Central memory CD4-positive, alpha-beta T cell (primary cell): ENCODE results near the gene KCNN4.
"Not testable (repeated sequence)": the region's sequence is repeated elsewhere in the genome, so short reads cannot be mapped to it uniquely, and the experiment has no call there.

Source experiments
- DNase-seq: peaks from one replicate; pipeline ENCODE4 v3.0.0; 2022

The KCNN4 gene

DNA sequence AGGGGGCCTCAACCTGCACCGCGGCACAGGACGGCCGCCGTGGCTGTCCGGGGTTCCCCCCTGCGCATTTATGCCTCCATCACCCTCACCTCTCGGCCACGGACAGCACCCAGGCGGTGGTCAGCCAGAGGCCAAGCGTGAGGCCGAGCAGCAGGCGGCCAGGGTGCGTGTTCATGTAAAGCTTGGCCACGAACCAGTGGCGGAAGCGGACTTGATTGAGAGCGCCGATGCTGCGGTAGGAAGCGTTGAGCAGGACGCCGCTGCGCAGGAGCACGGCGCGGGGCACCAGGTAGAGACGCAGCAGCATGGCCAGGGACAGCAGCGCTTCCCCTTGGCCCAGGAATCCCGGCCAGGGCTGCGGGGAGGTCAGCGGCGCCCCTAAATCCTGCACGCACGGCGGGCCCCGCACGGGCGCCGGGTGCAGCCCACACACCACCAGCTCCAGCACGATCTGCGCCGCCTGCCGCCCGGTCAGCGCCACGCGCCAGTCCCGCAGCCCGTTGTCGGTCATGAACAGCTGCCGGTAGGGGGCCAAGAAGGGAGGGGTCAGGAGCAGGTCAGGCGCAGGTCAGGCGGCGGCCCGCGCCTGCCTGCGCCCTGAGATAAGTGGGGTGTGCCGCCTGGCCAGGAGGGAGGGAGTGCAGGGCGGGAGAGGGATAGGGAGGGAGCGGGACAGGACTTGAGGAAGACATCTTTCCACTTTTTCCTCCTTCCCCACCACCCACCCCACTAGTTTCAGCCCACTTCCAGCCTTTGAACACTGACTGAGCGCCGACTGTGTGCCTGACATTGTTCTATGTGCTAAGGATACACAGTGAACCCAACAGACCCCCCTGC is 6.5 kb downstream of the KCNN4 start:
- DNase-seq: no peak

DNA sequence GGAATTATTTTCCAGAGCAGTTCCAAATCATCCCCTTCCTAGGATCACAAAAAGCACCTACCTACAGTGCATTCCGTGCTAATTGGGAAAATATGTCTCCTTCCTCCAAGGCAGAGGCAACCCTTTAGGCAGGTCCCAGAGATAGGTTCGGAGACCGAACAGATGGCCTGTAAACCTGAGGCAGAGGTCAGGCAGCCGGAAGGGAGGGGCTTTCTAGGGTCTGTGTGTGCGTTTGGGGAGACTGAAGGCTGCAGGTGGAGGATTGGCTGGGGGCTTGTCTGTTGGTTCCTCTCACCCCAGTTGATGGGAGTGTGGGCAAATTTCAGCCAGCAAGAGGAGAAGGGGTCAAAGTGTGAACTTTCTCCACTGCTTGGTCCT is 7.1 kb downstream of the KCNN4 start:
- no peak for DNase-seq

DNA sequence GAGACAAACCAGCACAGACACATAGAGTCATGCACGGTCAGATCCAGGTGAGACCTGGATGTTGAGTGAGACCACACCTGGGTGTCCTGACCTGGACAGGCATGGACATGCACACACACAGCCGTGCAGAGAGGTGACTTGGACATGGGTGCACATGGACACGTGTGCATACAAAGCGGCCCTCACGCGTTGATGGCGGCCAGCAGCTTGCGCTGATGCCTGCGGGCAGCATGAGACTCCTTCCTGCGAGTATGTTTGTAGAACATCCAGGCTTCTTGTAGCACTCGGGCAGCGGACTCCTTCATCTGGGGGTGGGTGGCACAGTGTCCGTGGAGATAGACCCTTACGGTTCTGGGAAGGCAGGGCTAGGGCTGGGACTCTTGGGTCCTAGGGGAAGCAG is 11.5 kb downstream of the KCNN4 start:
- DNase-seq: no peak

DNA sequence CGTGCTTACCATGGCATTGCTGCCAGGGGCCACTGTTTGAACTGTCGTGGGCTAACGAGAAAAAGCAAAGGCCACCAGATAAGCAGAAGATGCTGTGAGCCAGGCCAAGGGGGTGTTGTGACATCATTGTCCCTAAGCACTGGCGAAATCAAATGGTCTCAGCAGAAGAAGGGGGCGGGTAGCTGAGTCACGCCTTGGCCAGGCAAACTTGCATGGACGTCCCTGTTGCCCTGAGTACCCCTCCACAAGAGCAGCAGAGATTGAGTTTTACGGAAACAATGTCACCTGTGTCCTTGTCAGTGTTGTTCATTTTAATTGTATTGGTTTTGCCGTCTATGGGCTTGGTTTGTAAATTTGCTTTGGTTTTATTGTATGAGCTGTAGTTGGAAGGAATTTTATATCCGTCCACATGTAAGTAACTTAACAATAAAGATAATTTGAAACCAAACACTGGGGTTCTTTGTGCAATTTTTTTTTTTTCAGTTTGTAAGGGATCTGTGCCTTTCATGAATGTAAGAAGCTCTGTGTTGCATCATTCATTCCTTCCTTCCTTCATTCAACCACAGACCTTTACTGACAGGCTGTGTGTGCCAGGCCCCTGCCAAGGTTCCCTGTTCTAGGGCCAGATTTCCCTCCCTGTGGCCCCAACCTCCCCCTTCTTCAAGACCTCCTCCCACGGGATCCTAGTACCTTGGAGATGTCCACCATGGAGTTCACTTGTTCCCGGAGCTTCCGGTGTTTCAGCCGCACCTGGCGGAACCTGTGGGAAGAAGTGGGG is 12.3 kb downstream of the KCNN4 start:
- no peak for DNase-seq

DNA sequence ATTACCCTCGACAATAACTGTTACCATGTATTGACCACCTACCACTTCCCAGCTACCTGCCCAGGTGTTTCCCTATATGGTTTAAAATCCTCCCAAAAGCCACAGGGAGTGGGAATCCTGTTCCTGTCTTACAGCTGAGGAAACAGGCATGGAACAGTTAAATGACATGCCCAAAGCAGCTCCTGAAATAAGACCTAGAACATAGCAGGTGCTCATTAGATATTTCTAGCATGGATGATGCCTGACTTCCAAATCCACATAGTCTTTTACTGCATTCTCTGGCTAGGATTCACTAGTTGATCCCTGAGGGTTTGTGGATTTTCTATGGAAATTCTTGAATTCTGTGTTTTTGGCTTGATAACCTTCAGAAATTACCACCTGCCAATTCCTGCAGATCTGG is 13.0 kb downstream of the KCNN4 start:
- DNase-seq: no peak

DNA sequence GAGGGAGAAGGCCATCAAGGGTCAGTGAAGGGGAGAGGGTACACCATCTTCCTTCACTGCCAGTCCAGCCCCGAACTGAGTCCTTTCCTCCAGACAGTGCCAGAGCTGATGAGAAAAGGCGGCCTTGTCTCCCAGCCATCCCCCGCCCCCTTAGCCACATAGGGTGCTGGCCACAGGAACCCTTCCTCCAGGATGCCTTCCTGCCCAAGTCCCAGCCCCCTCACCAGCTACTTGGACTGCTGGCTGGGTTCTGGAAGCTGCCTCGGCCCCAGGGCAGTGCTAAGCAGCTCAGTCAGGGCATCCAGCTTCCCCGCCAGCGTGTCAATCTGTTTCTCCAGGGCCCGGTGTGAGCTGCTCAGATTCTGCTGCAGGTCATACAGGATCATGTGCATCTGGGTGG is 13.5 kb downstream of the KCNN4 start:
- no peak for DNase-seq

DNA sequence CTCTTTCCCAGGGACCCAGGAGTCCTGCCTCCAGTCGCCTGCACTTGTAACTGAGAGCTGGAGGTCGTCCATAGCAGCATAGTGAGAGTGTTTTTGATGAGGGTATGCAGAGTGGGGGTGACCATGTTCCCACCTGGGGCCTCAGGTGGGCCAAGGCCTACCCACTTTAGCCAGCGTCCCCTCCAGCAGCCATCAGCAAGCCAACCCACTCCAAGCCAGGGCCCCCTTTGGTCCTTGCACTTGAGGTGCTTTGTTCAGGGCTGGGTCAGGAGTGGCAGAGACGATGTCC is 14.1 kb downstream of the KCNN4 start:
- DNase-seq: no peak

DNA sequence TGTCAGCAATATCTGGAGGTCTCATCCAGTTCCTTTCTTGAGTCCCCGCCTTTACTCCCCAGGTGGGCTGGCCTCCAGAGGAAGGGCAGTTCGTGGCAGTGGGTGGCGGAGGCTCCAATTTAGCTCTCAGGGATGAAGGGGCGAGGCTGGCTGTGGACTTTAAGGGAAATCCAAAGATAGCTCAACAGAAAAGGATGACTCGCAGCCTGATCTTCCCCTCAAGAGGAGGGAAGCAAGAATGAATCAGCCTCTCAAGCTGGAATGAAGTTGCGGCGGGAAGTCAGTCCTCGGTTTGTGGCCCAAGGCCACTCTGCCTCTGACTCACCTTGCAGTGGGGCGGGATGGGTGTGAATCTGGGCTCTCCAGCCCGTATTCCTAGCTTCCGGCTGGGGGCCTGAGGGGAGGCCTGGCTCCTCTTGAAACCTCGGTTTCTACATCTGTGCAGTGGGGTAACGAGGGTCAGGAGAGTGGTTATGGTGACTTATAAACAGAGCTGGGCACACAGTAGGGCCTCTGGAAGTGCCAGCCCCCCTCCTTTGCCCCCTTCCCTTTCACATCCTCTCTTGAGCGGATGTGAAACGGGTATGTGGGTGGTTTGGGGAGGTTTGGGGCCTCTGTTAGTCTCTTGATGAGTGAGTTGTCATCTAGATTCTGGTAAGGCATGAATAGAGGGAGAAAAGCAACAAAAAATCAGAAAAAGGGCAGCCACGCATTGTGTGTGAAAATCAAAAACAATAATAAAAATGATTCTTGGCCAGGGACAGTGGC is 15.5 kb downstream of the KCNN4 start:
- peak; percentile 64 for DNase-seq

DNA sequence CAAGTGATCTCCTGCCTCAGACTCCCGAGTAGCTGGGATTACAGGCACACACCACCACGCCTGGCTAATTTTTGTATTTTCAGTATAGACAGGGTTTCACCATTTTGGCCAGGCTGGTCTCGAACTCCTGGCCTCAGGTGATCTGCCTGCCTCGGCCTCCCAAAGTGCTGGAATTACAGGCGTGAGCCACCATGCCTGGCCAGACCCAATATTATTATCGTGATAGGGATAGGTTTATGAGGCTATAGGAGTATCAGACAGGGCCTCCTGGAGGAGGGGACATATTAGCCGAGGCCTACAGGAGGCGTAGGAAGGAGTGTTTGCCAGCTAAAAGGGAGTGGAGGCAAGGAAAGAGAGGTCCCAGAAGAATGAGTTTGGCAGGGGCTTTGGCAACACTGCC is 16.1 kb downstream of the KCNN4 start:
- not testable (repeated sequence) for DNase-seq

DNA sequence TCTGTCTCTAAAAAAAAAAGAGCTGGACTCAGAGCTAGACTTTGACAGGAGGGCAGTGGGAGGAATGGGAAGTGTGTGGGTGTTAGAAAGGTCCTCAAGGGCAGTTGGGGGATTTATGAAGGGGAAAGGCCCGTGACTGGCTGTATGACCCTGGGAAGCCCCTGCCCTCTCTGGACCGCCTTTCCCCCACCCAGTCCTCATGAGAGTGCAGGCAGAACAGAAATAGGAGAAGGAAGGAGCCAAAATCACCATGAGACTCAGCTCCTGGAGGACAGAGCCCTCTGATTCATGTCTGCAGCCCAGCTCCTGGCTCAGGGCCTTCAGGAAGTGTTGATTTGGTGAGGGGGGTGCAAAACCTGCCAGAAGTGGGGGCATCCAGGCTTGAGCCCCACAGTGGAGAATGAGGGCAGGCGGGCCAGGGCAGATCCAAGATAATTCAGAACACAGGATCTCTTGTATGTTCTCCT is 17.3 kb downstream of the KCNN4 start:
- no peak for DNase-seq

DNA sequence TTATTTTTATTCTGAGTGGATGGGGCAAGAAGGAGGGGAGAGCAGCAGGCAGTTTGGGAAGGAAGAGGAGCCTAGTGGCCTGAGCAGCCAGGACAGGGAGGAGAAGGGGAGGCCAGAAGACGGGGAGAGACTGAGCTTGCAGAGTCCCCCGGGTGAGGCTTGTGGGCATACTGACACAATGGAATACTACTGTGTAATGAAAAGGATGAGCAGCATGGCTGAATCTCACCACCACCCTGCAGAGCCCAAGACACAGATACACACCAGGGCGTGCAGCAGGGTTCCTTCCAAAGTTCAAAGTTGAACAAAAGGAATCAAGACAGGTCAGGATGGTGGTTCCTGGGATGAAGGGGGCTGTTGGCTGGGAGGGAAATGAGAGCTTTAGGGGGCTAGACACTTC is 18.0 kb downstream of the KCNN4 start:
- DNase-seq: no peak

DNA sequence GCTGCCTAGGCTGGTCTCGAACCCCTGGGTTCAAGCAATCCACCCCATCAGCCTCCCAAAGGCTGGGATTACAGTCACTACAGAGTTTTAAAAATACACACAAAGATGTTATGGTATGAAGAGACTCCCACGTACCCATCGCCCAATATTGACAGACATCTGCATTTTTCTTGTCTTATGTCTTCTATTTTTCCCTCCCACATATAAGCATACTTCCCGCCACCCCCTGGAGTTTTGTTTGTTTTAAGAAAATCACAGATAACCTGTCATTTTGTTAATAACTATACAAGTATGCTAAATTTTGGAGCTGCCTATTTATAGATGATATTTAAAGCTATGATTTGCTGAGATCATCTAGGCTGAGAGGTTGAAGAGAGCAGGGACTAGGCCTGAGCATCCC is 19.8 kb downstream of the KCNN4 start:
- DNase-seq: no peak

DNA sequence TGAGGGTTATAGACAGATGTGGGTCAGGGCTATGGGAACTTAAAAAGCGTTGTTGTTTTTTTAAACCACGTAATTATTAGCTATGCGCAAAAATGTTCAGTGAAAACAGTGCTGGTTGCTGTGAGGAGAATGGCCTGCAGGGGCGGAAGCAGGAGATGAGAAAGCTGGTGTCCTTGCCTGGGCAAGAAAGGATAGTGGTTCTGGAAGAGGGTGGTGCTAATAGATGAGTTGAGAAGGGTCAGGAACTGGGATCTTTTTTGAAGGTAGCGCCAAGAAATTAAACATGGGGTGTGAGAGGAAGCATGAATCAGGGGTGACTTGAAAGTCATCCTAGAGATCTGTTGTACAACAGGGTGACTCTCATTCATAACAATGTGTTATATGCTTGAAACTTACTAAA is 21.3 kb downstream of the KCNN4 start:
- no peak for DNase-seq

DNA sequence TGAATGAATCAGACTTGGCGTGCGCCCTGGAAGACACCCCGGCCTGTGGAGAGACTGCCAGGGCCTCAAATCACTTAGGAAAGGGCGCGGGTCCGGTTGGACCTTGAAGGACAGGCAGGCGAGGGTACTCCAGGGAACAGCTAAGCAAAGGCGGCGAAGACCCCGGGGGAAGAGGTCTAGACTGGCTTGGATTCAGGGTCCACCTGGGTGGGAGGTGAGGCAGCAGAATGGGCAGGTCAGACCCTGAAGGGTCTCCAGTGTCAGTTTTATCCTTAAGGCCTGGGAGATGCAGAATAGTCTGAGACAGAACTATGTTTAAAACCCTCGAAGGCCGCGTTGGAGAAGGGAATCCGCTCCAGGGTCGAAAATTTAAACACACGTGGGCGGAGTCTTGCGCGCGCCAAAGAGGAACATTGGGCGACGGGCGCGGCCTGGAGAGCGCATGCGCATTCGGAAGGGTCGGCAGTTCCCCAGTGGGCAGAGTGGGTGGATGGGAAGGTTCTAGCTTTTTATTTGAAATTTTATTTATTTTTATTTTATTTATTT is 25.4 kb downstream of the KCNN4 start:
- DNase-seq: peak; percentile 71

DNA sequence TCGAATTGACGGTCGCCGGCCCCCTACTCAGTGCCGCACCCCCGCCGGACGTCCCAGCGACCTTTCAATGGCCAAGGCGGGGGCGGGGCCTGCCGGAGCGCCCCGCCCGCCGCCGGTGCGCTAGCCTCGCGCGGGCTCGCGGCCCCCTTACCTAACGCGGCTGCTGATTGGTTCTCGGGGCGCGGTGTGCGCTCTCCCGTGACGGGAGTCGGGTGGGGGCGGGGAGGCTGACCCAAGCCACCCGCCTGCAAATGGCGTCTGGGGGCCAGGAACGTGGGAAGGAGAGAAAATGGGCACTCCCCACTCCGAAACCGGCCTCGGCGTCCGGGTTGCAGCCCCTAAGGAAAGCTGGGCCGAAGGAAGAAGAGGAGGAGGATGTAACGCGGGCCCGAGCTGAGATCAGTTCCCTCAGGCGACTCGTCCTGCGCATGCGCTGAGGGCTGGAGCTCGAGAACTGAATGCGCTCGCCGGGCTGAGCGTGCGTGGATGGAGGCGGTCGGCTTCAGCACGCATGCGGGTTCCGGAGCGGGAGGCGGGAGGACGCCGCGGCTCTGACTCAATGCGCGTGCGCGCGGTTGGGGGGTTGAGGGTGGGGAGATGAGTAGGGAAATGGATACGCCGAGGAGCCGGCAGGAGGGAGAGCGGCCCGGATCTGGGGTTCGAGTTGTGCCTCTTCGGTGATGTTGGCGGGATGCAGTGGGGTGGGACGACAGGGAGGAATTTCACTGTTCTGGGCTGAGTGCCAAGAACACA is 26.1 kb downstream of the KCNN4 start, which contains the start of gene SMG9:
TSS of gene SMG9 (minus strand) at position 460 of the 753 bp plus-strand sequence. CDS start 4,221 bp downstream, outside the sequence.
- DNase-seq: peak; percentile 99

DNA sequence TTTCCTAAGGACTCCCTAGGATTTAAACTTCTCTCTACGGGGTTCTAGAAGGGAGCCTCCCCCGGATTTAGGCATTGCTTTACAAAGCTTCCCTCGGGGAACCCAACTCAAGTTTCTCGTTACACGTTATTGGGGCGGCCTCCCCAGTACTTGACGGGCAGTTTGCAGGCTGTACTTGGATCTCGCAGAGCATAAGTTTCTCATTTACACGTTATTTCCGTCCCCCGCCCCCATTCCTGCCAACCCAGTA is 26.6 kb downstream of the KCNN4 start:
- no peak for DNase-seq

DNA sequence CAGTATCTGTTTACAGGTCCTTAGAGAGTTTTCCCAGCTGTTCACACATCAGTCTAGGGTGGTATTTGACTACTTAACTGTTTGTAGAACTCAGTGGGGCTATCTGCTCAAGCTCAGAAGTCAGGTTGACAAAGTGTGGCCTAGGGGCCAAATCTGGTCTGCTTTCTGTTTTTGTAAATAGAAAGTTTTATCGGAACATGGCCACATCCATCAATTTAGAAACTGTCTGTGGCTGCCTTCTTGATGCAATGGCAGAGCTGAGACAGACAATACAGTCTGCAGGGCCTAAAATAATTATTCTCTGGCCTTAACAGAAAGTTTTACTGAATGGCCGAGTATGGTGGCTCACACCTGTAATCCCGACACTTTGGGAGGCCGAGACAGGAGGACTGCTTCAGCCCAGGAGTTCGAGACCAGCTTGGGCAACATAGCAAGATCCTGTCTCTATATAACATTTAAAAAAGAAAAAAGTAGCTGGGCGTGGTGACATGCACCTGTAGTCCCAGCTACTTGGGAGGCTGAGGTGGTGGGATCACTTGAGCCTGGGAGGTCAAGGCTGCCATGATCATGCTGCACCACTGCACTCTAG is 28.4 kb downstream of the KCNN4 start:
- no peak for DNase-seq

DNA sequence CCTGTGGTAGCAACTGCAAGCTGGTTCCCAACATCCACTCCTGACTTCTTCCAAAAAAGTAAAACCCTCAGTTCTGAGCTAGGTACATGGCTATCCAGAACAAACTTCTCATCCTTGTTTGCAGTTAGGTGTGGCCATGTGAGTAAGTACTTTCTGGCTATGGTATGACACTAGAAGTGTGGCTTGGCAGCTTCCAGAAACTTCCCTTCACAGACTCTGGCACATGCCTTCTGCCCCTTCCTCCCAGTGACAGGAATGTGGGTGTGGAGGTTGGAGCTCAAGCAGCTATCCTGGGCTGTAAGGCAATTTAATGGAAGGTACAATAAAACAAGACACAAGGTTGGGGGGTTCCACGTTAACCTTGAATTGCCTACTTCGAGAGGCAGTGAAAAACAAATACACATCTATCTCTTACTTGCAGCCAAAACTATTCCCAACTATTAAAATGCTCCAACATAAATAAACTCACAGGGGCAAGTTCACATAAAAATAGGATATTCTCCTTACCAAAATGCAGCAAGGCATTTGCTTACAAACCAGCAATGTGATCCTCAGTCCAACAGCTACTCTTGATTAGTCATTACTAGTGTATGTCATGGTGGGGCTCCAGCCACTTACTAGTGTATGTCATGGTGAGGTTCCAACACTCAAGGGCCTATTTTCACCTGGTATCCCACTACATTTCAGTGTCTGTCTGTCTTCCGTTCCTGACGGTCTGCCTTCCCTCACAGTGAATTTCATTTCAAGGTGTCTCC is 29.1 kb downstream of the KCNN4 start:
- no peak for DNase-seq

DNA sequence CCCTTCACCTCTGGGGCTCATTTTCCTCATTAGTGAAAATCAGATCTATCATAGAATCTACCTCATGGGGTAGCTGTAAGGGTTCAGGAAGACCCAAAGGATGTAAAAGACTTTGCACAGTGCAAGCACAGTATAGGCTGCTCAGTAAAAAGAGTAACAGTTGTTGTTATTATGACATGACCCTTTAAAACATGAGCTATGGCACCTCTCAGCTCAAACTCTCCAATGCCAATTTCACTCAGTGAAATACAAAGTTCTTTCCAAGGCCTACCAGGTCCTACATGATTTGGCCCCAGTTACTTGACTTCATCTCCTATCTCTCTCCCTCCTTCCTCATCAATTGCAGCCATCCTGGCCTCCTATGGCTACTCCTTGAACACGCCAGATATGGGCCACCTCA is 30.9 kb downstream of the KCNN4 start:
- DNase-seq: no peak

DNA sequence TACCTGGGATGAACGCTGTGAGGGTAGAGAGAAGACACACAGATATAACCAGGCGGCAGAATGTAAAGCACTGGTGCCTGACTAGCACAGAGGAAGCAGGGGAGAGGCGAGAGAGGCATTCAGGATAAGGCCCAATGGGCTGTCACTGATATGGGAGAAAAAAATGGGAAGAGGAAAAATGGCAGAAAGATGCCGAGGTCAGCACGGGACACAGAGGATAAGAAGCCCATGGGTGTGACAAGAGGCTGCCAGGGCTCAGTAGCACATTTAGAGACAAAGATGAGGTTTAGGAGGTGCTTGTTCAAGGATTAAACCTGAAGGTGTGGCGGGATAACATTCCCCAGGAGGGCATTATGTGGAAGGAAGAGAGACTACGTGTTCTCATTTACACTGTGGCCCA is 31.6 kb downstream of the KCNN4 start:
- no peak for DNase-seq

DNA sequence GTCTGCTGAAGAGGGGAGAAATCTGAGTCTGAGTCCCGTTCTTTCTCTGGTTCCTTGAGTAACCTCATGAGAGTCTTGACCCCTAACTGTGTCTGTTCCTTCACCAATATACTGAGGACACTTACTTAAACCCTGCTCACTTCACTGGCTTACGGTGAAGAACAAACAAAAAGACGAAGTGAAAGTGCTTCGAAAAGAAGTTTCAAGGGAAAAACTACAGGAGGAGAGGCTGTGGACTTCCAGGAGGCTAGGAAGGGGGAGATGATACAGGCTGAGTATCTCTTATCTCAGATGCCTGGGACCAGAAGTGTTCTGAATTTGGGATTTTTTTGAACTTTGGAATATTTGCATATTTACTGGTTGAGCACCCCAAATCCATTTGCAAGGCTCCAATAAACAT is 32.1 kb downstream of the KCNN4 start:
- DNase-seq: no peak

DNA sequence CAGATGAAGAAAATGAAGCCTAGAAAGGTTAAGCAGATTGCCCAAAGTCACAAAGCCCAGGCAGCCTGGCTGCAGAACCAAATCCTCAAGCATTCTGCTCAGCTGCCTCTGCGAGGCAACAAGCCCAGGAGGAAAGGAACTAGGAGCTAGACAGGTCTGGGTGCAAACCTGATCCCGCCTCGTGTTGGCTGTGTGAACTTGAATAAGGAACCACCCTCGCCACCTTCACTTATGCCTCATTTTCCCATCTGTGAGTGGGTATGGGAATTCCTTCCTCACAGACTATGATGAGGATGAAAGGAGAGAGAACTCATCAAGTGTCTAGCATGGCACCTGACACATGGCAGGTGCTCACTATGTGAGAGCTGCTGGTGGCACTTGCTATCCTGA is 32.6 kb downstream of the KCNN4 start:
- no peak for DNase-seq
